ENCODE results near the gene HAX1. TPM values are rescaled to one million over a fixed set of nuclear protein-coding genes. Genes with fewer than 3 reads are reported as not detected.

Gene HAX1
- total RNA-seq, 4 donors from 2014 or later: 66.0 to 88.3 (median 78.4) TPM

- under 1% methylated on average over 38 of the region's 56 CpGs for WGBS
- H3K36me3 ChIP-seq: no peaks in the 10 kb centered on the region
- no peaks in the 10 kb centered on the region for H3K9me3 ChIP-seq
- peaks cover 5% of the 10 kb centered on the region for H3K27me3 ChIP-seq
- peaks cover 55% of the 10 kb centered on the region for H3K4me1 ChIP-seq
- DNase-seq (ENCODE audit: low spot score in 2 of 2): peak; percentile 85 to 88
- peak within 1 kb of the TSS; percentile 93 for H3K27ac ChIP-seq
- H3K4me3 ChIP-seq: peak within 1 kb of the TSS; percentile 75
- TF ChIP-seq POLR2A (IDR thresholded peaks at IDR 0.05): no peak
- peak; percentile 70 to 85 for TF ChIP-seq CTCF (IDR thresholded peaks at IDR 0.05)
- no peak for TF ChIP-seq EP300 (IDR thresholded peaks at IDR 0.05)
- TF ChIP-seq POLR2AphosphoS5 (IDR thresholded peaks at IDR 0.05): no peak
These were observed 52.5 kb downstream of the HAX1 start, which contains the start of gene ATP8B2 for GRCh38 chr1:154324669-154325582. TSS of gene ATP8B2 (plus strand) at chr1:154325525. CDS start at chr1:154328142, 2,617 bp downstream.

Other genes starting within 250 kb of the HAX1 start
- gene NUP210L, start 117.6 kb upstream of the HAX1 start, total RNA-seq: not detected
- gene TPM3, start 80.5 kb upstream of the HAX1 start, total RNA-seq: 100 to 1,000 TPM; 156 to 192 (median 181) TPM
- gene CFAP141, start 66.3 kb upstream of the HAX1 start, total RNA-seq: not detected
- 100 to 1,000 TPM in 1 of 4 donors, 10 to 100 TPM in 3; 69.8 to 124 (median 83.0) TPM for gene UBAP2L, start 51.7 kb upstream of the HAX1 start, total RNA-seq
- under 1 TPM in 1 of 4 donors, not detected in 3; 0.26 TPM for gene AQP10, start 48.5 kb downstream of the HAX1 start, total RNA-seq
- gene ATP8B2, start 52.9 kb downstream of the HAX1 start, total RNA-seq: 10 to 100 TPM; 14.4 to 34.4 (median 22.0) TPM
- gene IL6R, start 132.7 kb downstream of the HAX1 start, total RNA-seq: 10 to 100 TPM; 16.1 to 22.9 (median 20.8) TPM
- 1 to 10 TPM in 3 of 4 donors, under 1 TPM in 1; 0.72 to 2.6 (median 2.0) TPM for gene TDRD10, start 229.6 kb downstream of the HAX1 start, total RNA-seq
- gene SHE, start 229.8 kb downstream of the HAX1 start, total RNA-seq: 1 to 10 TPM; 2.0 to 7.3 (median 4.8) TPM

All from suprapubic skin (tissue), 4 donors.